Articular chondrocyte of knee joint (primary cell): ENCODE results near the gene SIGLEC15. TPM values are rescaled to one million over a fixed set of nuclear protein-coding genes. Genes with fewer than 3 reads are reported as not detected.

Experiments
- small RNA-seq: library from RNA; depleted of rRNA; stranded (forward); fragments of <200 nt; gene quantifications from one replicate; pipeline ENCODE3, GENCODE V24; 2012
- total RNA-seq: library from RNA; depleted of rRNA; stranded (reverse); fragments of >200 nt; gene quantifications from 2 replicates; pipeline ENCODE4 v1.2.3, GENCODE V29; 2012

The SIGLEC15 gene
- 0.52 and 0.76 TPM in 2 replicates for total RNA-seq

GRCh38 chr18:45825258-45826044 is at the start of gene SIGLEC15:
Gene SIGLEC15, plus strand, starts transcription at chr18:45825675. Its CDS starts 54 bp downstream, at chr18:45825729.

Small RNAs within 50 kb of the gene (small RNA-seq; reads per million reads assigned to genes)
- gene AC087685.1, result not detected

Other genes with a start within 250 kb of the SIGLEC15 start
- 0.13 and 0.22 TPM in 2 replicates for gene SLC14A2, start 210.2 kb upstream of the SIGLEC15 start, total RNA-seq
- gene SLC14A1, start 101.5 kb upstream of the SIGLEC15 start, total RNA-seq, result 0.65 and 5.0 TPM in 2 replicates
- gene EPG5, start 141.7 kb downstream of the SIGLEC15 start, total RNA-seq, result 156 and 178 TPM in 2 replicates
- gene PSTPIP2, start 246.6 kb downstream of the SIGLEC15 start, total RNA-seq, result 9.3 and 9.9 TPM in 2 replicates